Body of pancreas (tissue), 4 donors: ENCODE measurements around the gene MGLL. TPM values are rescaled to one million over a fixed set of nuclear protein-coding genes. Genes with fewer than 3 reads are reported as not detected.

ENCODE experiments used
- ATAC-seq: fragments of 150-250 bp; one replicate; pipeline ENCODE4 v1.9.1; 2016
- DNase-seq, 4 donors: peaks; one replicate each; pipeline ENCODE4 v3.0.0-alpha.2; 2019
- H3K27ac ChIP-seq, 4 donors: fragments of 200-600 bp; sonication (generic); 1 replicate in 3 of 4; 2 replicates in 1 of 4; pipeline versions ENCODE4 v1.5.1 to v1.6.1; 2016 to 2019; ENCODE audit warnings: mild to moderate bottlenecking in 1 of 4, mixed read lengths in 1 of 4, moderate library complexity in 1 of 4
- H3K27me3 ChIP-seq, 2 donors: fragments of 200-600 bp; sonication (generic); one replicate each; pipeline ENCODE4 v1.6.0; 2016; ENCODE audit warnings: mild to moderate bottlenecking in 1 of 2
- H3K36me3 ChIP-seq, 2 donors: fragments of 200-600 bp; sonication (generic); replicated peaks in 1 of 2; 2 replicates each; pipeline ENCODE4 v1.5.1; 2016; ENCODE audit warnings: low read depth in 2 of 2; ENCODE audit not compliant: insufficient read depth in 1 of 2
- H3K4me1 ChIP-seq: fragments of 200-600 bp; sonication (generic); one replicate; pipeline ENCODE4 v1.6.0; 2016
- H3K4me3 ChIP-seq, 2 donors: fragments of 200-600 bp; sonication (generic); 1 replicate in 1 of 2; 2 replicates in 1 of 2; pipeline ENCODE4 v1.5.1; 2016 to 2019
- H3K9me3 ChIP-seq, 3 donors: fragments of 200-600 bp; sonication (generic); 1 replicate in 2 of 3; 2 replicates in 1 of 3; pipeline ENCODE4 v1.5.1; 2016
- POLR2A ChIP-seq, 3 donors: fragments of 450-650 bp; IDR thresholded peaks; one replicate each; pipeline ENCODE4 v1.6.1; 2016; ENCODE audit warnings: antibody characterized with exemption in 3 of 3, mild to moderate bottlenecking in 2 of 3
- WGBS, 2 donors: methylation state at CpG; one replicate each; pipeline ENCODE4 v1.1.5; 2017; 5-methylcytosine and 5-hydroxymethylcytosine counted together
- intact Hi-C: fragments of 100-400 bp; cut with DNase I; formaldehyde crosslinking; loops from one replicate; pipeline ENCODE4 v1.15.1; 2023
- total RNA-seq, 2 donors: library from RNA; depleted of rRNA; stranded (reverse); fragments of >200 nt; gene quantifications; one replicate each; pipeline ENCODE4 v1.1.0, GENCODE V29; 2016
- TF ChIP-seq, protein P1 (sequence below), 7 experiments: fragments of 450-650 bp in 4 of 7; fragments of 200-600 bp in 3 of 7; sonication (generic) in 3 of 7; IDR thresholded peaks; one replicate each; pipeline ENCODE4 v1.5.1; 2016 to 2019; ENCODE audit warnings: antibody characterized with exemption in 7 of 7

The MGLL gene
- total RNA-seq, 2 donors from 2014 or later, result 14.8 to 20.2 TPM

DNA sequence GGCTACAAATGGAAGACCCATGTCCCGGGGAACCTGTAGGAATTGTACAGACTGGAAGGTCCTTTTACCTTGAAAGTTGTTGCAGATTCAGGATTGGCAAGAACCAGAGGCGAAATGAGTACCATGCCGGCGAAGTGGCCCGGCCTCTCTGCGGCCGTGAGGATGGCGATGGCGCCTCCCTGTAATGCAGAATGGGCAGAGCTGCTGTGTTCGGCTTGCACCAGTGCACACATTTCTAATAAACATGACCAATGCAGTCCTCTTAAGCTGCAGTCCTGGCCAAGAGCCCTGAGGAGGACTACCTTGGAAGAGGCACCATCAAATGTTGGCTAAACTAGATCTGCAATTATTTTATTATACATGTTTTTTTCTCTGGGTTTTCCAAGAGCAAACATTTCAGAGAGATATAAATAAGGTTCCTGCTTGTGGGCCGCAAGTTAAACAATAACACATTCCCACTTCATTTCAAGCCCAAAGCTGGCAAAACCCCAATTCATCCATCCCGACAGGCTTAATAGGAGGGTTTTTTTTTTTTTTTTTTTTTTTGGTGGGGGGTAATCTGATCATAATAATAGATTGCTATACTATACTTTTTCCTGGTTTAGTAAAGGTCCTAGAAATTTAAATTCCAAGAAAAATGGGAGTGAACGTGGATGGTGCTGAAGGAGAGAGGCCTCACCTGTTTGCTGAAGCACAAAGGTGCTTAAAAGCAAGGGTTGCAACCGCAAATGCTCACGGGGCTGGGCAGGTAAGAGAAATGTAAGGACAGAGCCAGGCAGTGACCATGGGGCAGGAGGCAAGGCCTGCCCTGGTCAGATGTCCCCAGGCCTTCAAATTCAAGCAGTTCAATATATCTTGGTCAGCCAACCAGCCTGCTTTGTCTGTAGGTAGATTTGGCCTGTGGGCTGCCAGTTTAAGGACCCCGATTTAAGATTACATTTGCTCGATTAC lies 101.1 kb downstream of the MGLL start:
- Histone ChIP-seq H3K4me1 (peaks cover 10% of the 10 kb centered on the region), H3K27me3 (no peaks in the 10 kb centered on the region), H3K9me3 (no peaks in the 10 kb centered on the region), H3K36me3 (no peaks in the 10 kb centered on the region), H3K27ac (no peak overlapping the region), H3K4me3 (no peak overlapping the region)
- DNase-seq, result no peak
- intact Hi-C loops, result no loop called here
- ATAC-seq, result no peak
- TF ChIP-seq, protein P1, sequence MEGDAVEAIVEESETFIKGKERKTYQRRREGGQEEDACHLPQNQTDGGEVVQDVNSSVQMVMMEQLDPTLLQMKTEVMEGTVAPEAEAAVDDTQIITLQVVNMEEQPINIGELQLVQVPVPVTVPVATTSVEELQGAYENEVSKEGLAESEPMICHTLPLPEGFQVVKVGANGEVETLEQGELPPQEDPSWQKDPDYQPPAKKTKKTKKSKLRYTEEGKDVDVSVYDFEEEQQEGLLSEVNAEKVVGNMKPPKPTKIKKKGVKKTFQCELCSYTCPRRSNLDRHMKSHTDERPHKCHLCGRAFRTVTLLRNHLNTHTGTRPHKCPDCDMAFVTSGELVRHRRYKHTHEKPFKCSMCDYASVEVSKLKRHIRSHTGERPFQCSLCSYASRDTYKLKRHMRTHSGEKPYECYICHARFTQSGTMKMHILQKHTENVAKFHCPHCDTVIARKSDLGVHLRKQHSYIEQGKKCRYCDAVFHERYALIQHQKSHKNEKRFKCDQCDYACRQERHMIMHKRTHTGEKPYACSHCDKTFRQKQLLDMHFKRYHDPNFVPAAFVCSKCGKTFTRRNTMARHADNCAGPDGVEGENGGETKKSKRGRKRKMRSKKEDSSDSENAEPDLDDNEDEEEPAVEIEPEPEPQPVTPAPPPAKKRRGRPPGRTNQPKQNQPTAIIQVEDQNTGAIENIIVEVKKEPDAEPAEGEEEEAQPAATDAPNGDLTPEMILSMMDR (IDR thresholded peaks at IDR 0.05), result no peak
- TF ChIP-seq POLR2A (IDR thresholded peaks at IDR 0.05), result no peak
- 80 to 84% methylated on average over 17 of the region's 17 CpGs for WGBS, 2 donors

DNA sequence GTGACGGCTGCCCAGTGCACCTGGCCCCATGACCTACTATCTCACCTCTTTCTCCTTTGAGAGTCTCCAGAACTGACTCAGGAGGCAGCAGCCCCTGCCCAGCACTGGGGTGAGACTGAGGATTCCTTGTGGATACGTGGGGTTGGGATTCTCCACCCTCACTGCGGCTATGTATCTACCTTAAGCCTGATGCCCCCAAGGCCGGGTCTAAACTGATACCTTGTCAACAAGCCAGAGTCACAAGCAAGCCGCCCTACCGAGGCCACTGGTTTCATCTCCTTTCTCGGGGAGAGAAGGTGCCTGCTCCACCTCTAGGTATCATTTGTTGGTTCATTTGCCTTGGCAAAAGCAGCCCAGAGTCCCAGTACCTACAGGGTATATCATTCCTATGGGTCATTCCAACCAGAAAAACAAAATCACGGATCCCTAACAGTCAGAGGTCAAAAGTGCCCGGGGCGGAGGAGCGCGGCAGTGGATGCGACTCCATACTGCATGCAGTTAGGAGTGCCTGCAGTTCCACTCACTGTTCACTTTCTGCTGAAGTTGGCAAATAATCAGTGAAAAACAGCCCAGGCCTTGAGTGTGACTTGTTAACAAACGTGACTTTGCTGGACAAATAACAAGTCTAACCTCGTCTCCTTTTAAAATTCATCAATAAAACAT lies 102.0 kb downstream of the MGLL start:
- Histone ChIP-seq H3K27ac (no peak overlapping the region), H3K9me3 (no peaks in the 10 kb centered on the region), H3K27me3 (no peaks in the 10 kb centered on the region), H3K4me3 (no peak overlapping the region), H3K36me3 (no peaks in the 10 kb centered on the region), H3K4me1 (peaks cover 10% of the 10 kb centered on the region)
- TF ChIP-seq, protein P1 (IDR thresholded peaks at IDR 0.05), result no peak
- no peak for TF ChIP-seq POLR2A (IDR thresholded peaks at IDR 0.05)
- 75 to 82% methylated on average over 15 of the region's 15 CpGs for WGBS, 2 donors
- intact Hi-C loops, result no loop called here
- no peak for ATAC-seq
- DNase-seq, result peak in 1 of 4 donors; percentile 5

- Histone ChIP-seq H3K4me1 (peaks cover 10% of the 10 kb centered on the region), H3K36me3 (no peaks in the 10 kb centered on the region), H3K27ac (no peak overlapping the region), H3K9me3 (no peaks in the 10 kb centered on the region), H3K27me3 (no peaks in the 10 kb centered on the region), H3K4me3 (no peak overlapping the region)
- TF ChIP-seq, protein P1 (IDR thresholded peaks at IDR 0.05), result no peak
- no peak for TF ChIP-seq POLR2A (IDR thresholded peaks at IDR 0.05)
- intact Hi-C loops, result no loop called here
- DNase-seq (peak in 1 of 4 donors; percentile 5), ATAC-seq (no peak)
- WGBS, 2 donors, result 92 to 98% methylated on average over 7 to 8 of the region's 8 CpGs
These were observed 102.9 kb downstream of the MGLL start for GRCh38 chr3:127719369-127719768.

- no peaks in the 10 kb centered on the region for H3K27me3 ChIP-seq
- TF ChIP-seq POLR2A (IDR thresholded peaks at IDR 0.05), result no peak
- TF ChIP-seq, protein P1 (IDR thresholded peaks at IDR 0.05), result no peak
- ATAC-seq, result no peak
- H3K9me3 ChIP-seq, result no peaks in the 10 kb centered on the region
- 48 to 57% methylated on average over 3 of the region's 3 CpGs for WGBS, 2 donors
- intact Hi-C loops, result no loop called here
- H3K27ac ChIP-seq, result no peak overlapping the region
- H3K4me1 ChIP-seq, result peaks cover 10% of the 10 kb centered on the region
- no peaks in the 10 kb centered on the region for H3K36me3 ChIP-seq
- no peak overlapping the region for H3K4me3 ChIP-seq
- peak in 1 of 4 donors; percentile 5 for DNase-seq
These were observed 103.4 kb downstream of the MGLL start for GRCh38 chr3:127718916-127719290.
